ENCODE results near the gene BTNL9.

- TF ChIP-seq CTCF (IDR thresholded peaks at IDR 0.05; ENCODE audit: insufficient read depth, low read length, poor library complexity, severe bottlenecking) = no peak
- no peak for TF ChIP-seq EZH2phosphoT487 (conservative IDR thresholded peaks at IDR 0.05; ENCODE audit: low read length)
Measured at GRCh38 chr5:181099602-181100086, 59.6 kb downstream of the BTNL9 start.
